ENCODE results near the gene ACAN.

Gene ACAN

DNA sequence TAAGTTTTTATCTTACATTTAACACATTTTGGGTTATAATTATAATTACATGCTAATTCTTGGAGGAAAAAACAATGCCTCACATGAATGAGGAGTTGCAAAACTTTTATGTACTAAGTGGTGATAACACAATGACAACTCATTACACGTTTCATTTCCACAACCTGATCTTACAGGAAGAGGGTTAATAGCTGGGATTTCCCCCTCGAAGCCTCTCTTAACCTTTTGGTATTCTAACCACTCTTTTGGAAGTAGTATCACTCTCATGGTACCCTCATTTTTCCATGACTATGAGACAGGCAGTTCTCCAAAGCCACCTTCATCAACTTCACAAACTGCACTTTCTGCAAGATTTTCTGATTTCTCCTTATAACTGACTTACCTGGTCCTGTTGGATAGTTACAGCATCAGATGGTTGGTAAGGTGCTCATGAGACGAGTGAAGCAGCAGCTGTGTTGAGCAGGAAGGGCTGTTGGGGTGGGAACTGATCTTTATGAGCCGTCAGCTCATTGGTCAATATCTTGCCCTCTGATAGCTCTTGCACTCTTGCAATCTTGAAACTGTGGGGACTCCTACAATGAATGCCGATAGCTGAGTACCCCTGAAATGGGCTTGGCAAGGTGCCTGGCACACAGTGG is 41.6 kb downstream of the ACAN start:
- TF ChIP-seq CTCF (IDR thresholded peaks at IDR 0.05; ENCODE audit: control insufficient read depth, extremely low read depth, insufficient read depth), result no peak
- no peak overlapping the region for H3K4me3 ChIP-seq (ENCODE audit: low read depth, low read length)
- DNase-seq (ENCODE audit: low read depth), result no peak

DNA sequence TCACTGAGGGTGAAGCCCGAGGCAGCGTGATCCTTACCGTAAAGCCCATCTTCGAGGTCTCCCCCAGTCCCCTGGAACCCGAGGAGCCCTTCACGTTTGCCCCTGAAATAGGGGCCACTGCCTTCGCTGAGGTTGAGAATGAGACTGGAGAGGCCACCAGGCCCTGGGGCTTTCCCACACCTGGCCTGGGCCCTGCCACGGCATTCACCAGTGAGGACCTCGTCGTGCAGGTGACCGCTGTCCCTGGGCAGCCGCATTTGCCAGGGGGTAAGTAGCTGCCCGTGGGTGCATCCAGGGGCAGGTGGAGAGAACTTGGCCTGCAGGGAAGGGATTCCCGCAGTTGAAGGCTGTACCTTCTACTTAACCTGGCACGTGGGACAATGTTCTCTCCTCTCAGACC is 42.4 kb downstream of the ACAN start:
- DNase-seq (ENCODE audit: low read depth), result no peak
- TF ChIP-seq CTCF (IDR thresholded peaks at IDR 0.05; ENCODE audit: control insufficient read depth, extremely low read depth, insufficient read depth), result no peak
- no peak overlapping the region for H3K4me3 ChIP-seq (ENCODE audit: low read depth, low read length)

DNA sequence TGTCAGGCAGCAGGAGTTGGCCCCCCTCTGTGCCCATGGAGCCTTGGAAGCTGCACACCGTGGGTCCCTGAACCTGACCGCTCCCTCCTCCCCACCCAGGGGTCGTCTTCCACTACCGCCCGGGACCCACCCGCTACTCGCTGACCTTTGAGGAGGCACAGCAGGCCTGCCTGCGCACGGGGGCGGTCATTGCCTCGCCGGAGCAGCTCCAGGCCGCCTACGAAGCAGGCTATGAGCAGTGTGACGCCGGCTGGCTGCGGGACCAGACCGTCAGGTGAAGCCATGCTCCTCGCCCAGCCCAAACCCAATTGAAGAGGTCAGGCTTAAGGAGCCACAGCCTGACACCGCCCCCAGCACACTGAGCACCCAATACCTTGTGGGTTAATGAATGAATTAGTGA is 43.9 kb downstream of the ACAN start:
- TF ChIP-seq CTCF (IDR thresholded peaks at IDR 0.05; ENCODE audit: control insufficient read depth, extremely low read depth, insufficient read depth), result no peak
- DNase-seq (ENCODE audit: low read depth), result no peak
- H3K4me3 ChIP-seq (ENCODE audit: low read depth, low read length), result no peak overlapping the region

DNA sequence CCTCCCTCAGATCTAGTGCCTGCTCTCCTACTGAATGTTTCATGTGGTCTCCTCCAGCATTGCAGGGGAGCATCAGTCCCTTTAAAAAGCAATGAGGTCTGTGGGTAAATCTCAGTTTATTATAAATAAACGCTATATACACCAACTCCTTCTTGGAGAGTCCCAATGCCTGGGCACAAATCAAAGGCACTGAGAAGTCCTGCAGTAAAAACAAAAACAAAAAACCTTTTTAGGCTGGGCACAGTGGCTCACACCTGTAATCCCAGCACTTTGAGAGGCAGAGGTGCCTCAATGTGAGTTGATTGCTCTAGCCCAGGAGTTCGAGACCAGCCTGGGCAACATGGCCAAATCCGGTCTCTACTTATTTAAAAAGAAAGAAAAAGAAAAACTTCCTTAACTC is 45.0 kb downstream of the ACAN start:
- no peak overlapping the region for H3K4me3 ChIP-seq (ENCODE audit: low read depth, low read length)
- DNase-seq (ENCODE audit: low read depth), result no peak
- TF ChIP-seq CTCF (IDR thresholded peaks at IDR 0.05; ENCODE audit: control insufficient read depth, extremely low read depth, insufficient read depth), result no peak

- H3K4me3 ChIP-seq (ENCODE audit: low read depth, low read length), result no peak overlapping the region
- no peak for DNase-seq (ENCODE audit: low read depth)
- TF ChIP-seq CTCF (IDR thresholded peaks at IDR 0.05; ENCODE audit: control insufficient read depth, extremely low read depth, insufficient read depth), result no peak
These were observed 46.3 kb downstream of the ACAN start for GRCh38 chr15:88849376-88850072.

DNA sequence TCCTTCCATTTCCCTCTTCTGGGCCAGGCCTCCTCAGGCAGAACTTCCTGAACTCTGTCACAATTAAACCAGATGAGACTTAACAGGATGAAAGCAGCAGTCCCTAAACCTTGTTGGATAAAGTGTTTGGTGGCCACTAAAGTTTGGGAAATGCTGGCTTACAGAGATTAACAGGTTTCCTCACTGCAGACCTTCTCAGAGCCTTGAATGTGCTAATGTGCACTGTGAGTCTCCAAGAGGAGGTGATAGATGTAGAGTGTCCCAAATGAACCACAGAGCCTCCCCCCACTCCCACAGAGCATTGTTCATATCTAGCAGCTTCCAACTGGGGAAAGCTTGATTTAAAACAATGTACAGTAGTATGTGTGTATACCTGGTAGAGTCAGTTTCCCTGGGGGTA is 49.2 kb downstream of the ACAN start:
- no peak for DNase-seq (ENCODE audit: low read depth)
- no peak overlapping the region for H3K4me3 ChIP-seq (ENCODE audit: low read depth, low read length)
- TF ChIP-seq CTCF (IDR thresholded peaks at IDR 0.05; ENCODE audit: control insufficient read depth, extremely low read depth, insufficient read depth), result no peak

GRCh38 chr15:88858934-88859333 is 55.7 kb downstream of the ACAN start:
- TF ChIP-seq CTCF (IDR thresholded peaks at IDR 0.05; ENCODE audit: control insufficient read depth, extremely low read depth, insufficient read depth), result no peak
- H3K4me3 ChIP-seq (ENCODE audit: low read depth, low read length), result no peak overlapping the region
- DNase-seq (ENCODE audit: low read depth), result no peak

All from LNCaP clone FGC (cell line).